Activated naive CD8-positive, alpha-beta T cell (primary cell): Measurements from ENCODE around the gene CELA3B.
"Not testable (repeated sequence)": the region's sequence is repeated elsewhere in the genome, so short reads cannot be mapped to it uniquely, and the experiment has no call there.

Experiments used
- H3K27ac Mint-ChIP-seq: one replicate; pipeline ENCODE4 v1.8.0; 2021; ENCODE audit warnings: mixed read lengths
- H3K27me3 Mint-ChIP-seq: one replicate; pipeline ENCODE4 v1.8.0; 2021; ENCODE audit warnings: mixed read lengths
- H3K36me3 Mint-ChIP-seq: one replicate; pipeline ENCODE4 v1.8.0; 2021; ENCODE audit warnings: mixed read lengths
- H3K4me1 Mint-ChIP-seq: one replicate; pipeline ENCODE4 v1.8.0; 2021; ENCODE audit warnings: low read depth, mixed read lengths
- H3K4me3 Mint-ChIP-seq: one replicate; pipeline ENCODE4 v1.8.0; 2021; ENCODE audit warnings: mild to moderate bottlenecking, mixed read lengths
- H3K9me3 Mint-ChIP-seq: one replicate; pipeline ENCODE4 v1.8.0; 2021; ENCODE audit warnings: low read depth, mixed read lengths

The CELA3B gene

GRCh38 chr1:21956720-21957552, 19.9 kb upstream of the CELA3B start:
- peak overlapping the region; percentile 68 for H3K4me3 Mint-ChIP-seq
- no peaks in the 10 kb centered on the region for H3K9me3 Mint-ChIP-seq
- H3K27me3 Mint-ChIP-seq: no peaks in the 10 kb centered on the region
- H3K36me3 Mint-ChIP-seq: no peaks in the 10 kb centered on the region
- H3K27ac Mint-ChIP-seq: peak overlapping the region; percentile 90
- H3K4me1 Mint-ChIP-seq: peaks cover 31% of the 10 kb centered on the region

GRCh38 chr1:21961337-21961736, 15.5 kb upstream of the CELA3B start:
- no peak overlapping the region for H3K27ac Mint-ChIP-seq
- H3K9me3 Mint-ChIP-seq: no peaks in the 10 kb centered on the region
- H3K27me3 Mint-ChIP-seq: no peaks in the 10 kb centered on the region
- no peak overlapping the region for H3K4me3 Mint-ChIP-seq
- H3K4me1 Mint-ChIP-seq: peaks cover 28% of the 10 kb centered on the region
- no peaks in the 10 kb centered on the region for H3K36me3 Mint-ChIP-seq

GRCh38 chr1:21961799-21962198, 15.0 kb upstream of the CELA3B start:
- H3K36me3 Mint-ChIP-seq: no peaks in the 10 kb centered on the region
- no peaks in the 10 kb centered on the region for H3K9me3 Mint-ChIP-seq
- H3K27me3 Mint-ChIP-seq: no peaks in the 10 kb centered on the region
- peaks cover 24% of the 10 kb centered on the region for H3K4me1 Mint-ChIP-seq
- H3K4me3 Mint-ChIP-seq: no peak overlapping the region
- no peak overlapping the region for H3K27ac Mint-ChIP-seq

- H3K4me1 Mint-ChIP-seq: peaks cover 9% of the 10 kb centered on the region
- peak overlapping the region; percentile 59 for H3K27ac Mint-ChIP-seq
- no peak overlapping the region for H3K4me3 Mint-ChIP-seq
Observed at GRCh38 chr1:21963477-21964217, 13.2 kb upstream of the CELA3B start.

GRCh38 chr1:21966247-21967000, 10.4 kb upstream of the CELA3B start:
- Mint-ChIP-seq H3K4me1 (peaks cover 6% of the 10 kb centered on the region), H3K27me3 (no peaks in the 10 kb centered on the region), H3K36me3 (no peaks in the 10 kb centered on the region), H3K4me3 (no peak overlapping the region), H3K9me3 (no peaks in the 10 kb centered on the region), H3K27ac (no peak overlapping the region)

More at GRCh38 chr1:21963477-21964217, 13.2 kb upstream of the CELA3B start:
- Mint-ChIP-seq H3K27me3 (no peaks in the 10 kb centered on the region), H3K9me3 (no peaks in the 10 kb centered on the region), H3K36me3 (no peaks in the 10 kb centered on the region)

GRCh38 chr1:21967216-21967615, 9.6 kb upstream of the CELA3B start:
- H3K9me3 Mint-ChIP-seq, H3K36me3 Mint-ChIP-seq, H3K4me1 Mint-ChIP-seq, H3K27me3 Mint-ChIP-seq, H3K27ac Mint-ChIP-seq, H3K4me3 Mint-ChIP-seq: not testable (repeated sequence)

GRCh38 chr1:21969066-21969465, 7.8 kb upstream of the CELA3B start:
- not testable (repeated sequence) for H3K4me1 Mint-ChIP-seq, H3K36me3 Mint-ChIP-seq, H3K27me3 Mint-ChIP-seq, H3K4me3 Mint-ChIP-seq, H3K9me3 Mint-ChIP-seq, H3K27ac Mint-ChIP-seq

GRCh38 chr1:21970523-21970922, 6.3 kb upstream of the CELA3B start:
- not testable (repeated sequence) for H3K4me3 Mint-ChIP-seq, H3K27me3 Mint-ChIP-seq, H3K9me3 Mint-ChIP-seq, H3K4me1 Mint-ChIP-seq, H3K36me3 Mint-ChIP-seq, H3K27ac Mint-ChIP-seq

- H3K4me1 Mint-ChIP-seq, H3K27me3 Mint-ChIP-seq, H3K4me3 Mint-ChIP-seq, H3K9me3 Mint-ChIP-seq, H3K27ac Mint-ChIP-seq, H3K36me3 Mint-ChIP-seq: not testable (repeated sequence)
Observed at GRCh38 chr1:21972973-21973441, 3.8 kb upstream of the CELA3B start.

- not testable (repeated sequence) for H3K27me3 Mint-ChIP-seq, H3K27ac Mint-ChIP-seq, H3K4me1 Mint-ChIP-seq, H3K36me3 Mint-ChIP-seq, H3K9me3 Mint-ChIP-seq, H3K4me3 Mint-ChIP-seq
Observed at GRCh38 chr1:21973948-21974347, 2.9 kb upstream of the CELA3B start.

GRCh38 chr1:21974699-21975098, 2.1 kb upstream of the CELA3B start:
- H3K4me3 Mint-ChIP-seq, H3K36me3 Mint-ChIP-seq, H3K9me3 Mint-ChIP-seq, H3K27me3 Mint-ChIP-seq, H3K27ac Mint-ChIP-seq, H3K4me1 Mint-ChIP-seq: not testable (repeated sequence)

GRCh38 chr1:21975296-21975695, 1.5 kb upstream of the CELA3B start:
- H3K4me1 Mint-ChIP-seq, H3K36me3 Mint-ChIP-seq, H3K27ac Mint-ChIP-seq, H3K9me3 Mint-ChIP-seq, H3K4me3 Mint-ChIP-seq, H3K27me3 Mint-ChIP-seq: not testable (repeated sequence)

- H3K4me3 Mint-ChIP-seq, H3K27me3 Mint-ChIP-seq, H3K4me1 Mint-ChIP-seq, H3K36me3 Mint-ChIP-seq, H3K9me3 Mint-ChIP-seq, H3K27ac Mint-ChIP-seq: not testable (repeated sequence)
Observed at GRCh38 chr1:21978209-21978608, 1.4 kb downstream of the CELA3B start.

GRCh38 chr1:21980515-21981220, 3.8 kb downstream of the CELA3B start:
- H3K4me1 Mint-ChIP-seq, H3K4me3 Mint-ChIP-seq, H3K36me3 Mint-ChIP-seq, H3K9me3 Mint-ChIP-seq, H3K27ac Mint-ChIP-seq, H3K27me3 Mint-ChIP-seq: not testable (repeated sequence)

GRCh38 chr1:21981253-21981652, 4.4 kb downstream of the CELA3B start:
- not testable (repeated sequence) for H3K27me3 Mint-ChIP-seq

More at GRCh38 chr1:21981253-21981652, 4.4 kb downstream of the CELA3B start:
- not testable (repeated sequence) for H3K4me1 Mint-ChIP-seq, H3K36me3 Mint-ChIP-seq, H3K9me3 Mint-ChIP-seq, H3K4me3 Mint-ChIP-seq, H3K27ac Mint-ChIP-seq
